ENCODE measurements around the gene BMP3. TPM values are rescaled to one million over a fixed set of nuclear protein-coding genes. Genes with fewer than 3 reads are reported as not detected.

BMP3 gene
- total and polyA plus RNA-seq, 2 of the 13 experiments (the other 11 are each of a cell fraction or from before 2014, with no cell fraction given) = not detected

DNA sequence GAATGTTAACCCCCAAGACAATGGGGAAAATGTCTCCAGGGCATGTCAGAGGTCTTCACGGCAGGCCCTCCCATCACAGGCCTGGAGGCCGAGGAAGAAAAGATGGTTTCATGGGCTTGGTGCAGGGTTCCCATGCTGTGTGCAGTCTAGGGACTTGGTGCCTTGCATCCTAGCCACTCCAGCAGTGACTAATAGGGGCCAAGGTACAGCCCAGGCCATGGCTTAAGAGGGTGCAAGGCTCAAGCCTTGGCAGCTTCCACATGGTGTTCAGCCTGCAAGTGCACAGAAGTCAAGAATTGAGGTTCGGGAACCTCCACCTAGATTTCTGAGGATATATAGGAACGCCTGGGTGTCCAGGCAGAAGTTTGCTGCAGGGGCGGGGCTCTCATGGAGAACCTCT lies 50.6 kb downstream of the BMP3 start:
- FAIRE-seq (no peak), DNase-seq (ENCODE audit: low spot score) (no peak), ATAC-seq (no peak)
- H3K79me2 ChIP-seq (ENCODE audit: insufficient read depth, low read length) = no peaks in the 10 kb centered on the region
- intact Hi-C loops (cut with micrococcal nuclease; ENCODE audit: unreplicated experiment) (no loop called here), in situ Hi-C loops (cut with HindIII; ENCODE audit: extremely low pct_ligation_motif_present, low pct_unique_long_range_greater_than_20kb) (no loop called here)
- H3K27ac ChIP-seq (ENCODE audit: extremely low read length, insufficient read depth, low read length) = no peak overlapping the region
- H3K4me2 ChIP-seq (ENCODE audit: low read depth, low read length) = no peak overlapping the region
- H3K4me3 ChIP-seq (replicated peaks in 1 of 3; ENCODE audit: insufficient read depth in 1 of 3, low read depth in 2 of 3, low read length in 3 of 3) = no peak overlapping the region
- 21% methylated on average over 3 of the region's 5 CpGs for WGBS (ENCODE audit: low lambda C conversion rate)
- no TSS peak for BruUV-seq (replicated peaks)
- H3K27me3 ChIP-seq (ENCODE audit: control insufficient read depth in 1 of 2, insufficient read depth in 2 of 2, low read length in 2 of 2) = no peaks in the 10 kb centered on the region; a peak in 1 of 5 replicates
- H3K9ac ChIP-seq (ENCODE audit: insufficient read depth, low read depth, low read length) = no peak overlapping the region
- ChIA-PET CTCF (ENCODE audit: low intra/inter-chr PET ratio, low total read pairs) (no interaction called here), POLR2A (no interaction called here)
- no peaks in the 10 kb centered on the region for H3K36me3 ChIP-seq (replicated peaks in 1 of 2; ENCODE audit: control insufficient read depth in 1 of 2, insufficient read depth in 2 of 2, low read length in 2 of 2)
- no peak for TF ChIP-seq ZNF124 (CRISPR knock-in tag; IDR thresholded peaks at IDR 0.05)
- TF ChIP-seq TRAFD1 (CRISPR knock-in tag; IDR thresholded peaks at IDR 0.05; ENCODE audit: borderline replicate concordance) = no peak
- no peak for TF ChIP-seq KDM6A (CRISPR knock-in tag; IDR thresholded peaks at IDR 0.05; ENCODE audit: low read depth)
- no peak for TF ChIP-seq NCOA2 (CRISPR knock-in tag; IDR thresholded peaks at IDR 0.05)
- TF ChIP-seq LRRFIP1 (CRISPR knock-in tag; conservative IDR thresholded peaks at IDR 0.05) = no peak
- H3K4me1 ChIP-seq (ENCODE audit: insufficient read depth, low read length) = no peaks in the 10 kb centered on the region
- H3K9me3 ChIP-seq (ENCODE audit: low read length) = no peaks in the 10 kb centered on the region
- no peaks in the 10 kb centered on the region for H4K20me1 ChIP-seq (ENCODE audit: insufficient read depth, low read length)
- H2AFZ ChIP-seq (ENCODE audit: low read length) = no peak overlapping the region

All from HepG2 (cell line).